GM12874 (cell line): ENCODE data around the gene TRAPPC12.

Source experiments
- CTCF ChIP-seq: IDR thresholded peaks from 2 replicates; pipeline ENCODE4 v1.5.1; 2011; ENCODE audit warnings: low read depth, mild to moderate bottlenecking, control low read depth, low read length, moderate library complexity; ENCODE audit not compliant: insufficient read depth

TRAPPC12 gene

GRCh38 chr2:3435445-3435844 is 56.0 kb downstream of the TRAPPC12 start:
- no peak for TF ChIP-seq CTCF

- TF ChIP-seq CTCF = no peak
These were observed 61.0 kb downstream of the TRAPPC12 start for GRCh38 chr2:3440477-3440876.

- TF ChIP-seq CTCF = no peak
These were observed 62.0 kb downstream of the TRAPPC12 start for GRCh38 chr2:3441465-3441864.

GRCh38 chr2:3442185-3442584 is 62.7 kb downstream of the TRAPPC12 start:
- no peak for TF ChIP-seq CTCF

GRCh38 chr2:3443083-3443482 is 63.6 kb downstream of the TRAPPC12 start:
- TF ChIP-seq CTCF = no peak

- no peak for TF ChIP-seq CTCF
These were observed 64.1 kb downstream of the TRAPPC12 start for GRCh38 chr2:3443506-3444084.

GRCh38 chr2:3445891-3446290 is 66.4 kb downstream of the TRAPPC12 start:
- no peak for TF ChIP-seq CTCF
